ENCODE results near the gene UBASH3A. TPM values are rescaled to one million over a fixed set of nuclear protein-coding genes. Genes with fewer than 3 reads are reported as not detected.
"Not testable (repeated sequence)": the region's sequence is repeated elsewhere in the genome, so short reads cannot be mapped to it uniquely, and the experiment has no call there.

The UBASH3A gene
- total RNA-seq, 1 donor from 2014 or later: not detected

- no peak for DNase-seq (ENCODE audit: low read depth, low spot score)
Measured at GRCh38 chr21:42465803-42466127, 62.1 kb downstream of the UBASH3A start.

- DNase-seq (ENCODE audit: low read depth, low spot score): no peak
Measured at GRCh38 chr21:42466700-42467099, 63.0 kb downstream of the UBASH3A start.

GRCh38 chr21:42467140-42467983, 63.7 kb downstream of the UBASH3A start:
- DNase-seq (ENCODE audit: low read depth, low spot score): no peak

DNA sequence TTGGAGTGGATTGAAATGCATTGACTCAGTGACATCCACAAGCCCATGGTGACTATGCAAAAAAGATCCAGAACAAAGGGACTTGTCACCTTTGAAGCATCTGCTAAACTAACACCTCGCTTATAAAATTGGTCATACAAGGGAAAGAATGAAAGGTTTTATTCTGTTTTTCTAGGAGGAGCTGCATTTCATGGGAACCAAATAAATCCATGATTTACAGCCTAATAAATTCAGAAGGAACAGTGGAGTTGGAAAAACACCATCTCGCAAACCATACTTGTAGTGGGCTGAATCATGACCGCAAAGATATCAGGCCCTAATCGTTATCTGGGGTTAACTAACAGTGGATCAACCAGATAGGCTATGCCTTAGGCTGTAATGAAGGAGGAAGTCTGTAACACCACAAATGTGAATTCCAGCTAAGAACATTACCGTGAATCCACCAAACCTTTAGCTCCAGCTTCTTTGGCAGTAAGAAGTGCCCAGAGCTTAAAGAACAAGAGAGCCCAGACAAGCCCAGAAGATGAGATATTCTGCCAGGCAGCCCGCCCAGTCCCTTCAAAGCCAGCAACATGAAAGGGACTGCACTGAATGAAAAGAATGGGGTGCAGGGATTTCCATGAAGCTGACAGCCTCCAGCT, 64.9 kb downstream of the UBASH3A start:
- no peak for DNase-seq (ENCODE audit: low read depth, low spot score)

DNA sequence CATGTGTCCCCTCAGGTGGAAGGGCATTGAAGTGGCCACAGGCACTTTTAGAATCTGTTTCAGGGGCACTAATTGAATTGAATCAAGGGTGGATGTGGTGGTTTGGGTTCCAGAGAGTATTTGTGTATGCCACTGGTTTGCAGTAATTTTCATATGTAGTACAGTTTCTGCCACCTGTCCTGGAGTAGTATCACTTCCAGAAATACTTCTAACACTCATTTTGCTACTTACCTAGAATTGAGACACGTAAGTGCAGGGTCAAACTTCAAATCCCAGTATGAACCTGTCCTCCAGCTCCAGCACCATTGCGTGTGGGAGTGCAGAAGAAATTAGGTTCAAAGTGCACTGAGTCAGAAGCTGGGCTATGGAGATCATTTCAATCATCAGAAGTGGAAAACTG, 65.6 kb downstream of the UBASH3A start:
- DNase-seq (ENCODE audit: low read depth, low spot score): no peak

- not testable (repeated sequence) for DNase-seq (ENCODE audit: low read depth, low spot score)
Measured at GRCh38 chr21:42469726-42470125, 66.0 kb downstream of the UBASH3A start.

DNA sequence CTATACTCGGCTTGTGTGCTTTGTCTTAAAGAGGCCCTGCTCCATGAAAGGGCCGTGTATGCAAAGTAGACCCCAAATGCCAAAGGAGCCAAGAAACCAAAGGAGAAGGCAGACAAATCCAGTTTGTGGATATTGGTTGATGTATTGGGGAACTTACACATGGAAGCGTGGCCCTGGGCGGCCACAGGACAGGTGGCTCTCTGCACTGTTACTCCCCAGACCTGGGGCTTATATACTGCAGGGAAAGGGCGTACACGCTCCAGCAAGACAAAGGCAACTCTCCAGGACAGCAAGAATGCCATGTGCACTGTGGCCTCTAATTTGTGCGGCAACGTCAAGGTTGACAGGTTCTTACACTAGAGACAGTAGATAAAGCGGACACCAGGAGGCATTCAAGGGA, 67.5 kb downstream of the UBASH3A start:
- no peak for DNase-seq (ENCODE audit: low read depth, low spot score)

GRCh38 chr21:42471716-42472330, 68.1 kb downstream of the UBASH3A start:
- no peak for DNase-seq (ENCODE audit: low read depth, low spot score)

- no peak for DNase-seq (ENCODE audit: low read depth, low spot score)
Measured at GRCh38 chr21:42472521-42472920, 68.8 kb downstream of the UBASH3A start.

- no peak for DNase-seq (ENCODE audit: low read depth, low spot score)
Measured at GRCh38 chr21:42473498-42474042, 69.9 kb downstream of the UBASH3A start.

DNA sequence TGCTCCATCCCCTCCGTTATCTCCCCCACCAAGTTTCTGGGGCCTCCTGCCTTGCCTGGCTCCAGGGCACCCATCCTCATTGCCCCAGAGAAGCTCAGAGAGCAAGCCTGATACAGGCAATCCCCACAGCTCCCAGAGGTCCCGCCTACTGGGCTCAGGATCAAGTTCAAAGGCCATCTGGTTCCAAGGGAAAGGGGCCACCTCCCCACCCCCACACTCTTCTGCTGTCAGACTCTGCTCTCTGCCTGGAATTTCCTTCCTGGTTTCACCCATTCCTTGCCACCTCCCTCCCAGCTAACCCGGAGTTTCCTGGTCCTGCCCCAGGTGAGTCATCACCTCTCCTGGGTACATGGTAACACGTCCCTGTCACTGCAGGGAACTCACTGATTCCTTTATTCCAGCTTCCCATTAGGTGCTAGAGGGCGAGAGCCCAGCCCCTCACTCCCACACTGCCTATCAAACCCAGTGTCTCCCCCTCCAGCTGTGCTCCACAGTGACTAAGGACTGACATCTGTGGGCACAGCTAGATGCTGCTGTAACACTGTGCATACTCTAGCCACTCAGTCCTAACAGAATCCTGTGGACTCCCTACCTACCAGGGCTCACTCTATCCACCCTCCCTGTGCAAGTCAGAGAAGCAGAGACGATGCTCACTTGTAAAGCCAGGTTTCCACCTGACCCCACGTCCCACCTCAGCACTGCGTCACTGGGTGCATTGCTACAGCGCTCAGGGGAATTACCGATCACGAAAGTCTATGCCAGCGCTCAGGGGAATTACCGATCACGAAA, 70.5 kb downstream of the UBASH3A start:
- DNase-seq (ENCODE audit: low read depth, low spot score): no peak

DNA sequence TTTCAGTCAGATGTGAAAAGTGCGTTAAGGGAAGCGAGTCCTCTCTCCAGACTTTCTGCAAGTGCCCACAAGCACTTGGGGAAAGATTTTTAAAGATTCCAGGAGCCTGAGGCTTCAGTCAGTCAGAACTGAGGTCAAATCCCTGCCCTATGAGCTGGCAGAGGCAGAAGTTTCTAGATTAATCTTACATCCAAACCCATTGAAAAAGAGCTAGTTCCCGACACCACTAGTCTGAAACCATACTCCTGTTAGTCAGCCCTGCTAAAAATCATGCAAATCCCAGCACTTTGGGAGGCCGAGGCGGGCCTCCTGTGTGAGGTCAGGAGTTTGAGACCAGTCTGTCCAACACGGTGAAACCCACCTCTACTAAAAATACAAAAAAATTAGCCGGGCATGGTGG, 71.3 kb downstream of the UBASH3A start:
- DNase-seq (ENCODE audit: low read depth, low spot score): no peak

GRCh38 chr21:42475526-42476387, 72.1 kb downstream of the UBASH3A start:
- DNase-seq (ENCODE audit: low read depth, low spot score): no peak

DNA sequence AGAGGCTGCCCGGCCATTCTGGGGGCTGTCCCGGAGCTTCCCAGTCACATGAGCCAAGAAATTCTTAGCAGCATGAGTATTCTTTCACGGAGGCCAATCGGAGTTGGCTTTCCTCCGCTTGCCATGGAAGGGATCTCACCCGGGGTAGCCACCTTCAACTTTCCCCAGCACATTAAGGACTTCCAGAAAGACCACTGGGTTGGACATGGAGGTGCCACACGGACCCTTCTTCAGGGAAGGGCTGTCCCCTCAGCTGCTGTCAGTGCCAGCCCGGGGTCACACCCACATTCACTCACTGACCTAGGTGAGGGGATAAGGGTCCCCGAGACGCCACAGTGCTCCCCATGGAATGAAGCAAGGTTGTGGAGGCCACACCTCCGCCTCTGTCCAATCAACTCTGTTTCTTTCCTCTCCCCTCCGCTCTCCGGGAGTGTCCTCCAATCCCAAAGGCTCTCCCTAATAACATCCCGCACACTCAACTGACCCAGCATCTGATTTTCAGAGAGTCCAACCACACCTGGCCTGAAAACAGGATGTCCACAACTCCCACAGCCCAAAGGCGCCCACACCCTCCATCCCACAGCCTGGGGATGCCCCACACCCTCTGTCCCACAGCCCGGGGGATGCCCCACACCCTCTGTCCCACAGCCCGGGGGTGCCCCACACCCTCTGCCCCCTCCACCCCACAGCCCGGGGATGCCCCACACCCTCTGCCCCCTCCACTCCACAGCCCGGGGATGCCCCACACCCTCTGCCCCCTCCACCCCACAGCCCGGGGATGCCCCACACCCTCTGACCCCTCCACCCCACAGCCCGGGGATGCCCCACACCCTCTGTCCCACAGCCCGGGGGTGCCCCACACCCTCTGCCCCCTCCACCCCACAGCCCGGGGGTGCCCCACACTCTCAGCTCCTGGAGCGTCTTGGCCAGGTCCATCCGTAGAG, 73.0 kb downstream of the UBASH3A start:
- DNase-seq (ENCODE audit: low read depth, low spot score): no peak

- no peak for DNase-seq (ENCODE audit: low read depth, low spot score)
Measured at GRCh38 chr21:42478504-42478903, 74.8 kb downstream of the UBASH3A start.

DNA sequence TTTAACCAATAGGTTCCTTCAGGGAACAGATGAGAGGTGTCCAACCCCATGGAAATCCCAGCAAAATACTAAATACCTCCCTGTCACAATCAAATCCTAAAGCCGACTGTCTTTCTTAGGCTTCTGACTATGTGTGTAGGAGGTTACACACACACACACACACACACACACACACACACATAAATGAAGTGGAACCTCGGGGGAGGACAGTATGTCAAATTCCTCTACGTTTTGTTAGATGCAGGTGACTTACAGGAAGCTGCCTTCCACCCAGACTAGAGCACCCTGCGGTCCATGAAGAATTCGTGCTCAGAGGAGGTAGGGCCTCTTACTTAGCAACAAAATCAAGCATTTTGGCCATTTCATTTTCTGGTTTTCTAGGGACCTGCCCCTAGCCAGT, 75.9 kb downstream of the UBASH3A start:
- no peak for DNase-seq (ENCODE audit: low read depth, low spot score)

DNA sequence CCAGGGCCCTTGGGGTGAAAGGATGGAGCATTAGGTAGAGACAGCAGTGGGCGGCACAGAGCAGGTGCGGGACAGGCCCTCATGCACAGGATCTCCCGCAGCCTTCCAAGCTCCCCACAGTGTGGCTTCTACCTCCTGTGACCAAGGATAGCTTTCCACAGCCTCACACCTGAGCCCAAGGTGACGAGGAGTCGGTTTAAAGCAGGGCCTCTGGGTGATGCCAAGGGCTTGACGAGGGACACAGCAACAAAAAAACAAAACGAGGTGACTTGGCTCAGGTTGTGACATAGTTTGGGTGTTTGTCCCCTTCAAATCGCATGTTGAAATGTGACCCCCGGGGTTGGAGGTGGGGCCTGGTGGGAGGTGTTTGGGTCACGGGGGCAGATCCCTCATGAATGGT, 77.0 kb downstream of the UBASH3A start:
- DNase-seq (ENCODE audit: low read depth, low spot score): no peak

- no peak for DNase-seq (ENCODE audit: low read depth, low spot score)
Measured at GRCh38 chr21:42481169-42481568, 77.5 kb downstream of the UBASH3A start.

DNA sequence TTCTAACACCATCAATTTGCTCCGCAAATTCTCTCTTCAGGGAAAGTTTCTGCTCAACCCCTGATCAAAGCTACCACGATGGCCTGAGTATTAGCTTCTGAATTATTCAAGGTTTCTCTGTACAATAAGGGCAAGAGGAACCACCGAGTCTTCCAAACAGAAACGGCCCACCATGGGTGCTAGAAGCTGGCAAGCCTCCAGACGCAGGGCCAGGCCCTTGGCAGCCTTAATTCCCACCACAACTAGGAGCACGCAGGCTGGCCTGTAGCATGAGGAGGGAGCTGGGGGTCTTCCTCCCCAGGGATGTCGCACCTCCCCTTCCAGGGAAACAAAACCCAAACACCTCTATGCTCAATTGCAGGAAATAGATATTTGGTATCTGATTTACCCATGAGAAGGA, 81.3 kb downstream of the UBASH3A start:
- DNase-seq (ENCODE audit: low read depth, low spot score): no peak

GRCh38 chr21:42486072-42486471, 82.4 kb downstream of the UBASH3A start:
- no peak for DNase-seq (ENCODE audit: low read depth, low spot score)
